Coronary artery (tissue), 2 donors: ENCODE results near the gene ZFAND2A.
"Not testable (repeated sequence)": the region's sequence is repeated elsewhere in the genome, so short reads cannot be mapped to it uniquely, and the experiment has no call there.

ENCODE experiments used
- DNase-seq: peaks from one replicate; pipeline ENCODE4 v3.0.0-alpha.2; 2017; ENCODE audit warnings: low spot score
- H3K27ac ChIP-seq, 2 donors: fragments of 200-600 bp; sonication (generic); one replicate each; pipeline ENCODE4 v1.5.1; 2016 to 2019
- H3K4me3 ChIP-seq: fragments of 200-600 bp; sonication (generic); 2 replicates; pipeline ENCODE4 v1.5.1; 2016; ENCODE audit warnings: mild to moderate bottlenecking, moderate library complexity
- TF ChIP-seq, protein P1 (sequence below): fragments of 200-600 bp; sonication (generic); IDR thresholded peaks from one replicate; pipeline ENCODE4 v1.5.1; 2019; ENCODE audit warnings: antibody characterized with exemption

The ZFAND2A gene

DNA sequence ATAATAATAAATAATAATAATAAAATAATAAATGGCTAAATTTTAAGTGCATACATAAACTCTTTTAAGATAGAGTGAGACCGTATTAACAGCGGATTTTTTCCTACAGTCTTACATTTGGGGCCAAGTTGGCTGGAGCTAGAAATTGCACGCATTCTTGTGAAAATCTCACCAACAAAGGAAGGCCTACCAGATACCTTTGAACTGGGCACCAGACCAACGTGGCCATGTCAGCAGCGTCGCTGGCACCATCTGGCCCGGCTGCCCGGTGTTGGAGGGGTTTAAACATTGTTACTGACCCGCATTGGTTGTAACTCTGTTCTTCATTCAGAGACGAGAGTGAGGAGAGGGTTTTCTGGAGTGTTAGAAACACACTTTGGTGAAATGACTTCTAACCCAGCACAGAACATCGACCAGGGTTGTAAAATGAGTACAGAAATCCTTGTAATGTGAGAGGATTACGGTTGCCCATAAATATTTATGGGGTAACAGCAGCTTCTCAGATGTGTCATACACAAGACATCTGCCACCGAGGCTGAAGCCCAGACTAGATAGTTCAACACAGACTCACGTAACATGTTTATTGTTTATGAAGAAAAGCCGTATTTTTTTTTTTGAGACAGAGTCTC lies 38.1 kb upstream of the ZFAND2A start:
- Histone ChIP-seq H3K4me3 (no peak overlapping the region), H3K27ac (no peak overlapping the region)
- TF ChIP-seq, protein P1, sequence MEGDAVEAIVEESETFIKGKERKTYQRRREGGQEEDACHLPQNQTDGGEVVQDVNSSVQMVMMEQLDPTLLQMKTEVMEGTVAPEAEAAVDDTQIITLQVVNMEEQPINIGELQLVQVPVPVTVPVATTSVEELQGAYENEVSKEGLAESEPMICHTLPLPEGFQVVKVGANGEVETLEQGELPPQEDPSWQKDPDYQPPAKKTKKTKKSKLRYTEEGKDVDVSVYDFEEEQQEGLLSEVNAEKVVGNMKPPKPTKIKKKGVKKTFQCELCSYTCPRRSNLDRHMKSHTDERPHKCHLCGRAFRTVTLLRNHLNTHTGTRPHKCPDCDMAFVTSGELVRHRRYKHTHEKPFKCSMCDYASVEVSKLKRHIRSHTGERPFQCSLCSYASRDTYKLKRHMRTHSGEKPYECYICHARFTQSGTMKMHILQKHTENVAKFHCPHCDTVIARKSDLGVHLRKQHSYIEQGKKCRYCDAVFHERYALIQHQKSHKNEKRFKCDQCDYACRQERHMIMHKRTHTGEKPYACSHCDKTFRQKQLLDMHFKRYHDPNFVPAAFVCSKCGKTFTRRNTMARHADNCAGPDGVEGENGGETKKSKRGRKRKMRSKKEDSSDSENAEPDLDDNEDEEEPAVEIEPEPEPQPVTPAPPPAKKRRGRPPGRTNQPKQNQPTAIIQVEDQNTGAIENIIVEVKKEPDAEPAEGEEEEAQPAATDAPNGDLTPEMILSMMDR: no peak
- no peak for DNase-seq

DNA sequence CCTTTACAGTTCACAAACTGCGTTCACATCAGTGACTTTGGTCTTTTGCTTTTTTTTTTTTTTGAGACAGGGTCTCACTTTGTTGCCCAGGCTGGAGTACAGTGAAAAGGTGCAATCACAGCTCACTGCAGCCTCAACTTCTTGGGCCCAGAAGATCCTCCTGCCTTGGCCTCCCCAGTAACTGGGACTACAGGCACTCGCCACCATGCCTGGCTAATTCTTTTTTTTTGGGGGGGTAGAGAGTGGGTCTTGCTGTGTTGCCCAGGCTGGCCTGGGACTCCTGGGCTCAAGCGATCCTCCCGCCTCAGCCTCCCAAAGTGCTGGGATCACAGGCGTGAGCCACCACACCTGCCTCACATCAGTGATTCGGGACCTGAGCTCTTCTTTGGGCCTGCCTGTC lies 37.0 kb upstream of the ZFAND2A start:
- DNase-seq: no peak
- Histone ChIP-seq H3K4me3 (no peak overlapping the region), H3K27ac (no peak overlapping the region)
- TF ChIP-seq, protein P1: no peak

DNA sequence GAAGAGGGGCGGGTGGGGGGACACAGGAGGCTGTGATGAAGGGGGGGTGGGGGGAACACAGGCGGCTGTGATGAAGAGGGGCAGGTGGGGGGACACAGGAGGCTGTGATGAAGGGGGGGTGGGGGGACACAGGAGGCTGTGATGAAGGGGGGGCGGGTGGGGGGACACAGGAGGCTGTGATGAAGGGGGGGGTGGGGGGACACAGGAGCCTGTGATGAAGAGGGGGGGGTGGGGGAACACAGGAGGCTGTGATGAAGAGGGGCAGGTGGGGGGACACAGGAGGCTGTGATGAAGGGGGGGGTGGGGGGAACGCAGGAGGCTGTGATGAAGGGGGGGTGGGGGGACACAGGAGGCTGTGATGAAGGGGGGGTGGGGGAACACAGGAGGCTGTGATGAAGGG lies 36.4 kb upstream of the ZFAND2A start:
- not testable (repeated sequence) for H3K4me3 ChIP-seq, H3K27ac ChIP-seq, DNase-seq

DNA sequence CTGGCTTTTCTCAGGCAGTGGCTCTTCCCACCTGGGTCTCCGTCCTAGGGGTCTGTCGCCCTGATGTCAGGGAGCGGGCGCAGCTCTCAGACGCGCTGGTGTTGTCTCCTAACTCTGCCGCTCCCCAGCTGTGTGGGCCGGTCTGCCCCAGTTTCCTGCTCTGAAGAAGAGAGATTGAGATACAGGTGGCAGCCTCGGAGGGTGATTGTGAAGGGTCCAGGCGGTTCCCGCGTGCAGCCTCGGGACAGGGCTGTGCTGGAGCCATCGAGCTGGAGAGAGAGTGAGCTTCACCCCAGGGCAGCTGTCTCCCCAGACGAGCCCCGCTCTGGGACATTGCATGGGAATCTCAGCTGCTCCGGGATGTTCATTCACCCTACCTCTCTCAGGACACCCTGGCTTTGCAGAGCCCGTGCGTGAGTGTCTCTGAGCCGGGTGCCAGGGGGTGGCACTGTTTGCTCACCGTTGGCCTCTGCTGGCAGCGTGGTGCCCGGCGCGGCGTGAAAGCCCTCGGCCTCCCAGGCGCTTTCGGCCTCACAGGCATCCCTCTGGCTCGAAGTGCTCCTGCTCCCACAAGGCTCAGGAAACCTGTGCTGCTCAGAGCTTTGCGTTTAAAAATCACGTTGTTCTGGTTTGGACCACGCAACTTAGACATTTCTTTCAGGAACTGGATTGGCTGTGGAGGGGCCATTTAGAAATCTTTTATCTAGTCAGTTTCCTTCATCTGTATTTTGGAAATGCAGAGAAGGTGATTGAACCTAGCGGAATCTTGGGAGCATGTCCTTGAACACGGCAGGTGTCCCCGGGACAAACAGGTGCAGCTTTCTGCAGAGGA lies 33.8 kb upstream of the ZFAND2A start:
- TF ChIP-seq, protein P1: no peak
- DNase-seq: no peak
- no peak overlapping the region for H3K27ac ChIP-seq
- no peak overlapping the region for H3K4me3 ChIP-seq

DNA sequence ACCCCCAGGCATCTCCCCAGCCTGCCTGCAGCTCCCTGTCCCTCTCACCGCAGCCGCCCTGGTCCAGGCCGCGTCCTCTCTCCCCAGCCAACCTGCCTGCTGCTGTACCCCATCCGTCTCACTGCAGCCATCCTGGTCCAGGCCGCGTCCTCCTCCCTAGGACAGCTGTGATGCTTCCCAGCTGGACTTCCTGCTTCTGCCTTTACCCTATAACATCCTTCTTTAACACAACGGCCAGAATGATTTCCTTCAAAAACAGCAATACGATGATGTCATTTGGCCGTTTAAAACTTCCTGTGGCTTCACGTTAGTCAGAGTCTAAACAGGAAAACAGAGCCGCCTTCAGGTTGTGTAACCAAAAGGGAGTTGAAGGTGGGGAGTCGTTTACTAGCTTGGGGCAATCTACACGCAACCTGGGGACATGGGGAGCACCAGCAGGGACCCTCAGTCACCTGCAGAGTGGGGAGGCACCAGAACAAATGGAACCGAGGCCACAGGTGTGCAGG lies 32.2 kb upstream of the ZFAND2A start:
- Histone ChIP-seq H3K27ac (no peak overlapping the region), H3K4me3 (no peak overlapping the region)
- DNase-seq: no peak
- TF ChIP-seq, protein P1: no peak

DNA sequence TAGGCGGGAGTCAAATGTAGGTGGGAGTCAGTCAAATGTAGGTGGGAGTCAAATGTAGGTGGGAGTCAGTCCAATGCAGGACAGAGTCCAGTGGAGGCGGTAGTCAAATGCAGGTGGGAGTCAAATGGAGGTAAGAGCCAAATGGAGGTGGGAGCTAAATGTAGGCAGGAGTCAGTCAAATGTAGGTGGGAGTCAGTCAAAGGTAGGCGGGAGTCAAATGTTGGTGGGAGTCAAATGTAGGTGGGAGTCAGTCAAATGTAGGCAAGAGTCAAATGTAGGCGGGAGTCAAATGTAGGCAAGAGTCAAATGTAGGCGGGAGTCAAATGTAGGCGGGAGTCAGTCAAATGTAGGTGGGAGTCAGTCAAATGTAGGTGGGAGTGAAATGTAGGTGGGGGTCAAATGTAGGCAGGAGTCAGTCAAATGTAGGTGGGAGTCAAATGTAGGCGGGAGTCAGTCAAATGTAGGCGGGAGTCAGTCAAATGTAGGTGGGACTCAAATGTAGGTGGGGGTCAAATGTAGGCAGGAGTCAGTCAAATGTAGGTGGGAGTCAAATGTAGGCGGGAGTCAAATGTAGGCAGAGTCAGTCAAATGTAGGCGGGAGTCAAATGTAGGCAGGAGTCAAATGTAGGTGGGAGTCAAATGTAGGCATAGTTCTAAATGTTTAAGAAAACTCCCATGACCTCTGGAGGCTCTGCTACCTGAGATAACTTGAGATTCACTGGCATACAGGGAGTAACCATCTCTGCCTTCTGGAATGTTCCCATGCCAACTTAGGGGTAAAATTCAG lies 30.2 kb upstream of the ZFAND2A start:
- no peak for DNase-seq
- Histone ChIP-seq H3K27ac (no peak overlapping the region), H3K4me3 (no peak overlapping the region)
- TF ChIP-seq, protein P1: no peak

DNA sequence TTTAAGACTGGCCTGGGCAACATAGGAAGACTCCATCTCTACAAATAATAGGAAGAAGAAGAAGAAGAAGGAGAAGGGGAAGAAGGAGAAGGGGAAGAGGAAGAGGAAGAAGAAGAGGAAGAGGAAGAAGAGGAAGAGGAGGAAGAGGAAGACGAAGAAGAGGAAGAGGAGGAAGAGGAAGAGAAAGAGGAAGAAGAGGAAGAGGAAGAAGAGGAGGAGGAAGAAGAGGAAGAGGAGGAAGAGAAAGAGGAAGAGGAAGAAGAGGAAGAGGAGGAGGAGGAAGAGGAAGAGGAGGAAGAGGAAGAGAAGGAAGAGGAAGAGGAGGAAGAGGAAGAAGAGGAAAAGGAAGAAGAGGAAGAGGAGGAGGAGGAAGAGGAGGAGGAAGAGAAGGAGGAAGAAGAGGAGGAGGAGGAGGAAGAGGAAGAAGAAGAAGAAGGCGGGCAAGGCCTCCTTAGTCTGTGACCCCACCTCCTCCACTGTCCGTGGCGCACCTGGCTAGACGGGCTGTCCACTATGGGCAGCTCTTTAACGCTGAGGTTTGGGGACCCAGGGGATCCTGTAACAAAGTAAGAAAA lies 28.8 kb upstream of the ZFAND2A start:
- no peak overlapping the region for H3K27ac ChIP-seq
- no peak for DNase-seq
- no peak overlapping the region for H3K4me3 ChIP-seq
- TF ChIP-seq, protein P1: no peak
